Bronchial epithelial cell (primary cell): Measurements from ENCODE around the gene FZD2. TPM values are rescaled to one million over a fixed set of nuclear protein-coding genes. Genes with fewer than 3 reads are reported as not detected.
"Not testable (repeated sequence)": the region's sequence is repeated elsewhere in the genome, so short reads cannot be mapped to it uniquely, and the experiment has no call there.

Experiments
- DNase-seq: peaks from one replicate; pipeline ENCODE4 v3.0.0-alpha.2; 2010; ENCODE audit warnings: low read depth
- FAIRE-seq: peaks from 2 replicates; lab custom pipeline; 2011; peaks lifted over from hg19 to GRCh38; lab: Jason Lieb, UNC
- H3K27me3 ChIP-seq: 2 replicates; pipeline ENCODE4 v1.5.1; 2011; ENCODE audit warnings: low read length; ENCODE audit not compliant: control insufficient read depth, insufficient read depth
- H3K36me3 ChIP-seq: 2 replicates; pipeline ENCODE4 v1.5.1; 2011; ENCODE audit warnings: low read length; ENCODE audit not compliant: control insufficient read depth, insufficient read depth
- H3K4me3 ChIP-seq: 2 replicates; pipeline ENCODE4 v1.5.1; 2011; ENCODE audit warnings: mild to moderate bottlenecking, low read depth, low read length, control low read depth
- CTCF ChIP-seq: IDR thresholded peaks from 2 replicates; pipeline ENCODE4 v1.5.1; 2011; ENCODE audit warnings: mild to moderate bottlenecking, moderate library complexity, low read length, control low read depth, inconsistent platforms; ENCODE audit not compliant: insufficient read depth, severe bottlenecking
- total RNA-seq: library from RNA; depleted of rRNA; stranded (reverse); fragments of >200 nt; gene quantifications from 2 replicates; pipeline ENCODE4 v1.2.1, GENCODE V29; 2014

FZD2 gene
- total RNA-seq, 1 donor from 2014 or later, result under 0.01 TPM

GRCh38 chr17:44536090-44536953, 21.0 kb upstream of the FZD2 start:
- no peak for TF ChIP-seq CTCF
- Histone ChIP-seq H3K27me3 (no peaks in the 10 kb centered on the region), H3K36me3 (no peaks in the 10 kb centered on the region), H3K4me3 (no peak overlapping the region)
- DNase-seq (no peak), FAIRE-seq (no peak)

GRCh38 chr17:44537922-44538321, 19.4 kb upstream of the FZD2 start:
- H3K4me3 ChIP-seq, FAIRE-seq, H3K36me3 ChIP-seq, H3K27me3 ChIP-seq, DNase-seq: not testable (repeated sequence)

GRCh38 chr17:44539673-44540072, 17.6 kb upstream of the FZD2 start:
- no peak for TF ChIP-seq CTCF
- FAIRE-seq (no peak), DNase-seq (no peak)
- no peak overlapping the region for H3K4me3 ChIP-seq
- no peaks in the 10 kb centered on the region for H3K27me3 ChIP-seq
- no peaks in the 10 kb centered on the region for H3K36me3 ChIP-seq

GRCh38 chr17:44540246-44541084, 16.8 kb upstream of the FZD2 start:
- Histone ChIP-seq H3K27me3 (no peaks in the 10 kb centered on the region), H3K4me3 (no peak overlapping the region), H3K36me3 (no peaks in the 10 kb centered on the region)
- FAIRE-seq, result no peak
- no peak for TF ChIP-seq CTCF
- DNase-seq, result no peak

- FAIRE-seq, result no peak
- DNase-seq, result no peak
- no peaks in the 10 kb centered on the region for H3K36me3 ChIP-seq
- no peaks in the 10 kb centered on the region for H3K27me3 ChIP-seq
- TF ChIP-seq CTCF, result no peak
- no peak overlapping the region for H3K4me3 ChIP-seq
Observed at GRCh38 chr17:44541884-44542581, 15.3 kb upstream of the FZD2 start.
